ENCODE results near the gene FIGNL2.

FIGNL2 gene

DNA sequence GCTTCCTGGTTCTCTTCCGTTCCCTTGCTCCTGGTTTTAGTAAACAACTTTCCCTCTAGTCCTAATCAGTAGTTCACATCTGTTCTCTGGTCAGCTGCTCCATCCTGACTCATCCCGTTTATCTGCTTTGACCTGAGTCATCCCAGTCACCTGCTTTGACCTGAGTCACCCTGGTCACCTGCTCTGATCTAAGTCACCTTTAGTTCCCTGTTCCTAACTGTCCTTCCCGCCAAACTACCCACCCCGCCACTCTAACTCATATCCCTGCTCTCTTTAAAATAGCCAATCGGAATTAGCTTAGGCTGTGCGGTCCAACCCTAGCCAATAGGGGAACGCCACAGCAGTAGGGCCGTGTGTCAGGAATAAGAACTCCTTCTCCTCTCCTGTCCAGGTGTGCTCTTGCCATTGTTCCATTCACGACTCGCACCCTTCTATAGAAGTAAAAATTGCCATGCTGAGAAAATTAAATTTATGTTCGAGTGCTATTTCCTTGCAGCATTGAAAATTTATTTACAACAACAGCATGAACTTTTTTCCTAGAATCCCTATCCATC is 36.2 kb upstream of the FIGNL2 start:
- peak; percentile 55 to 80 for DNase-seq
- TF ChIP-seq POLR2A (IDR thresholded peaks at IDR 0.05; ENCODE audit: low read length): no peak
- no peak for TF ChIP-seq GATA1 (IDR thresholded peaks at IDR 0.05; ENCODE audit: low read depth, low read length)

DNA sequence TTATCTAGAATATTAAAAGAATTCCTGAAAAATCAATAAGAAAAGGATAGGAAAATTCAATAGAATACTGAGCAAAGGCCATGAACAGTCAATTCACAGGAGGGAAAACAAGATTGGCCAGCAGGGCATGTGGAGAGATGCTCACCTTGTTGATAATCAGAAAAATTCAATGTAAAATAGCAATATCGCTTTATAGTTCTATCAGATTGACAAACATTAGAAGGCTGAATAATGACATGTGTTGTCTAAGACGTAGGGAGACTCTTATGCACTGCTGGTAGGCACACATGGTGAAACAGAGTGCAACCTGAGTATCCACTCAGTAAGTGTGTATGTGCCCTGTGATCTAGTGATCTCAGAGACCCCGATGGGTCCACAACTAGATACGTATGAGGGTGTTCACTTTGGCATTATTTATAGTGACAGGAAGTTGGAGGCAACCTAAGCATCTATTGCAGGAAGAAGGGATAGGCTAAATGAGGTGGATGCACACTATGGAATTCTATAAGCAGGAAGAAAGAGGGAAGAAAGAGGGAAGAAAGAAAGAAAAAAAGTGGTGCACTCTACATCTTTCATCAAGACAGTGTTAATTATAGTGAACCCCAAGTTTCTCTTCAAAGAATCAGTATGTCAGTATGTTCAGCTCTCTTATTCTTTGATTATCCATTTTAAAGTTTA is 35.6 kb upstream of the FIGNL2 start:
- peak in 1 of 2 experiments; percentile 54 for DNase-seq
- TF ChIP-seq POLR2A (IDR thresholded peaks at IDR 0.05; ENCODE audit: low read length) (no peak), GATA1 (IDR thresholded peaks at IDR 0.05; ENCODE audit: low read depth, low read length) (no peak)

- DNase-seq: peak in 1 of 2 experiments; percentile 24
- TF ChIP-seq GATA1 (IDR thresholded peaks at IDR 0.05; ENCODE audit: low read depth, low read length) (no peak), POLR2A (IDR thresholded peaks at IDR 0.05; ENCODE audit: low read length) (no peak)
These were observed 34.8 kb upstream of the FIGNL2 start for GRCh38 chr12:51883295-51883694.

DNA sequence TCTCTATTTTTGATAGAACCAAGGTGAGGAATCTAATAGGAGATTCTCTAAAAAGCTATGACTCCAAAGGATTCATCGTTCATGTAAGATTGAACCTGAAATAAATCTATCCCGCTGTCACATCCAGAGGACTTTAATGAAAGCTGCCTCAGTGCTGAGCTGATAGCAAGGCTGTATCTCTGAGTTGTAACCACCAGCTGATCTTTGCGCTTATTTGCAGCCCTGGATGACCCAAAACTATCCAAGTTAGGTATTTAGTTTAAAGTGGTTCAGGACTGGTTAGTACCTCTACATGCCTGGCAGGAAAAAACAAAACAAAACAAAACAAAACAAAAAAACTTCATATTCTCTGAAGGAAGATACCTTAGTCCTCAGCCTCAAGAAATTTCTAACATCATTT is 30.6 kb upstream of the FIGNL2 start:
- DNase-seq: no peak
- no peak for TF ChIP-seq GATA1 (IDR thresholded peaks at IDR 0.05; ENCODE audit: low read depth, low read length)
- no peak for TF ChIP-seq POLR2A (IDR thresholded peaks at IDR 0.05; ENCODE audit: low read length)

DNA sequence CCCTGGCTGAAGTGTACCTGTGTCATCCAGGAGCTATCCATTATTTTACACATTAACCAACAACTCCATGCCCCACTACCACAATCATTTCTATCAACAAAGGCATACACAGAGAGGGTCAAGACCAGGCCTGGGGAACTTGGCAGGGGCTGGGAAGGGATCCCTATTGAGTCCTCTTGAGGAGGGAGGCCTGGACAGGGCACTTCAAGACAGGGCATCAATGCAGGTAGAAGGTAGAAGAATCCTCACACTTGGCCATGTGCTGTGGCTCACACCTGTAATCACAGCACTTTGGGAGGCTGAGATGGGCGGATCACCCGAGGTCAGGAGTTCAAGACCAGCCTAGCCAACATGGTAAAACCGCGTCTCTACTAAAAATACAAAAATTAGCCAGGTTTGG is 26.0 kb upstream of the FIGNL2 start:
- TF ChIP-seq GATA1 (IDR thresholded peaks at IDR 0.05; ENCODE audit: low read depth, low read length): no peak
- TF ChIP-seq POLR2A (IDR thresholded peaks at IDR 0.05; ENCODE audit: low read length): no peak

GRCh38 chr12:51874000-51874399 is 25.5 kb upstream of the FIGNL2 start:
- TF ChIP-seq GATA1 (IDR thresholded peaks at IDR 0.05; ENCODE audit: low read depth, low read length): no peak
- no peak for TF ChIP-seq POLR2A (IDR thresholded peaks at IDR 0.05; ENCODE audit: low read length)
- no peak for DNase-seq

More for the DNA sequence above, 26.0 kb upstream of the FIGNL2 start:
- no peak for DNase-seq

DNA sequence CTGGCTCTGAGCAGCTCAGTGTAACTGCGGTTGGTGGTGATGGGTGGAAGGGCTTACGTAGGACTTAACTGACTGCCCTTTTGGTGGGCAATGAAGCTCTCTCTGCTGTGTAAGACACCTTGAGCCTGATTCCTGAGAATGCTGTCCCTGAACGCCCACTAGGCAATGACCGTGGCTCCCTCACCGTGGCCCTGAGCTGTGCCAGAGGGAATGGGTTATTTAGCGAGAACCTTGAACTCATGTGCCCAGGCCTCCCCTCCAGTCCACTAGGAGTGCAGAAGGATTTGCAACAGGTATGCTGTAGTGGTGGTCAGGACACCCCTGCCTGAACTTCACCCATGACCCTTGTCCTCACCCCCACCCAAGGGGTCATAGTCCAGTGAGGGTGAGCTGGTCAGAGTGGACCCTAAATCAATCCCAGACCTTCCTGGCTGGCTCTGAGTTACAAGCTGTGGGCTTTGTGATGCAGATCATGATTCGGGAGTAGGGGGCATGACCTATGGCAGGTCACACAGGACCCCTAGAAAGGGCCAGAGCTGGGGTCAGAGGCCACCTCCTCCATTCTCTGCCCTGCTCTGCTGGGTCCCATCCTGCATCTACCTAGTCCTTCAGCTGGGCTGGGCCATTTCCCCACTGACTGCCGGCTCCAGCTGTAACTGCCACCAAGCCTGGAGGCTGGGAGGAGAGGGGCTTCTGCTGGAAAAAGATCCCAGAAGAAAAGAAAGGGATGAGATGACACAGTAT is 24.9 kb upstream of the FIGNL2 start:
- no peak for DNase-seq
- TF ChIP-seq POLR2A (IDR thresholded peaks at IDR 0.05; ENCODE audit: low read length) (no peak), GATA1 (IDR thresholded peaks at IDR 0.05; ENCODE audit: low read depth, low read length) (no peak)

DNA sequence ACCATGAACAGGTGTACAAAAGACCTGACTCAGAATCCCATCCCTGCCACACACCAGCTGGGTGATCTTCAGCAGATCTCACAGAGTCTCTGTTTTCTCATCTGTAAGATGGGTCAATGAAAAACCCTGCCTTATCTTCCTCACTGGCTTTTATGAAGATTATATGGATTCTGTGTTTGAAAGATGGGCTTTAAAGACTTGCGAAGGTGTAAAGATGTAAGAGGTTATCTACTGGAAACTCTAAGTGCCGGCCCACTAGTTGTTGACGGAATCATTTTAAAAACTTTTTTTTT is 24.1 kb upstream of the FIGNL2 start:
- DNase-seq: no peak
- TF ChIP-seq POLR2A (IDR thresholded peaks at IDR 0.05; ENCODE audit: low read length): no peak
- no peak for TF ChIP-seq GATA1 (IDR thresholded peaks at IDR 0.05; ENCODE audit: low read depth, low read length)

- TF ChIP-seq GATA1 (IDR thresholded peaks at IDR 0.05; ENCODE audit: low read depth, low read length): no peak
- no peak for TF ChIP-seq POLR2A (IDR thresholded peaks at IDR 0.05; ENCODE audit: low read length)
- DNase-seq: no peak
These were observed 23.6 kb upstream of the FIGNL2 start for GRCh38 chr12:51871918-51872688.

- no peak for DNase-seq
- TF ChIP-seq GATA1 (IDR thresholded peaks at IDR 0.05; ENCODE audit: low read depth, low read length) (no peak), POLR2A (IDR thresholded peaks at IDR 0.05; ENCODE audit: low read length) (no peak)
These were observed 22.6 kb upstream of the FIGNL2 start for GRCh38 chr12:51871126-51871525.

DNA sequence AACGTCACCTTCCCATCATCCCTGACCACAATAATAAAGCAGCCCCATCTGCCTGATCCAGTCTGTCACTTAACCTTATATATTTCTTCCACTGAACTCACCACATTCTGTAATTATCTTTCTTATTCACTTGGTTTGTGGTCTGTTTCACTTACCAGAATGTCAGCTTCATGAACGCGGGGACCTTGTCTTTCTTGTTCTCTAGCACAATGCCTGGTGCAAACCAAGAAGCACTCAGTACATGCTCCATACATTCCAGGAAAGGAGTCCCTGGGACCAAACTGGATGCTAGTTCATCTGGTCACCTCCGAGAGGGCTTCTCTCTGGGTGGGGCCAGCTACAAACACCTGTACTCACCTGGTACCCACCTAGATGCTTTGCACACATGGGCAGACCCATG is 22.0 kb upstream of the FIGNL2 start:
- no peak for TF ChIP-seq POLR2A (IDR thresholded peaks at IDR 0.05; ENCODE audit: low read length)
- no peak for TF ChIP-seq GATA1 (IDR thresholded peaks at IDR 0.05; ENCODE audit: low read depth, low read length)

DNA sequence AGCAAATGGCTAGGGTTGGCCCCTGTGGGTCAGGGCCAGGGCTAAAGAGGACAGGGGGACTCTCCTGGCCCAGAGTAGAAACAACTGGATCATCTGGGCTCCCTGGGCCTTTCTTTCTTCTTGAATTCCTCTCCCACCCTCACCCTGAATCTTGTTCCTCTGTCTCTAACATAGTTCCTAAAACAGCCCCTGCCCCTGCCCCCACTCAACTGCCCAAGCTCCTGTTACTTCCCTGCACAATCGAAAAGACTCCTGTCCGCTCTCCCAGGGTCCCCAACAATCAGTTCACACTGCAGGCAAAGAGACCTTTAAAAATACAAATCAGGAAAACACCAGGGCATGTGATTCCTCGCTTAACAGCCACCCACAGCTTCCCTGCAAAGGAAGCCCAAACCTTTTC is 21.4 kb upstream of the FIGNL2 start:
- no peak for DNase-seq
- no peak for TF ChIP-seq POLR2A (IDR thresholded peaks at IDR 0.05; ENCODE audit: low read length)
- no peak for TF ChIP-seq GATA1 (IDR thresholded peaks at IDR 0.05; ENCODE audit: low read depth, low read length)

More for the DNA sequence above, 22.0 kb upstream of the FIGNL2 start:
- no peak for DNase-seq

GRCh38 chr12:51869496-51869865 is 21.0 kb upstream of the FIGNL2 start:
- TF ChIP-seq GATA1 (IDR thresholded peaks at IDR 0.05; ENCODE audit: low read depth, low read length) (no peak), POLR2A (IDR thresholded peaks at IDR 0.05; ENCODE audit: low read length) (no peak)
- DNase-seq: no peak

DNA sequence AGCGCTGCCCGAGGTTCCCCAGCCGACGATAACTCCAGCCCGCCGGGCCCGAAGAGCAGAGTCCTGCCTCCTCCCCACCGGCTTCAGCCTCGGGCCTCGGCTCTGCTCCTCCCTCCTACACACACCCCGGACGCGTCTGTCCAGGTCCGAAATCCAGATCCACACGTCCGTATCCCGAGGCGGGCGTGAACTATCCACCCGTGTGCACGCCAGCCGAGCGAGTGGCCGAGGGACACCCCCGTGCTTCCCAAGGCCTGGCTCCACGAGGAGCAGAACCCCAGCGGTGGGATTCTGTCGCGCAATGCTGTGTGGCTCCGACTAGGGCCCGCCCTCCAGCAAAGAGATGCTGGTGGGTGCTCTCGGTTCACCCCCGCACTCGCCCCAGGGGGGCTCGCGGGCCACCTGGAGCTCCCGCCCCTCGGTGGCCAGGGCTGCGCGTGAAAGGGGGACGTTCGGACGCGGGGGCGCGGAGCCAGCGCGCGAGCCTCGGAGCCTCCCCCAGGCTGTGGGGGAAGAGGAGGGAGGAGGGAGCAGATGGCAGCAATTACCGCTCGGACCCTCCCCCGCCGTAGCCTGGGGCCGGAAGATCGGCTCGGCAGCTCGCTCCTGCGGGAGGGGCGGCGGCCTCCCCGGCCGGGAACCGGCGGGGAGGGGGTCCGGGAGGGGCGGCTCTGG is 20.4 kb upstream of the FIGNL2 start:
- DNase-seq: no peak
- TF ChIP-seq POLR2A (IDR thresholded peaks at IDR 0.05; ENCODE audit: low read length): no peak
- TF ChIP-seq GATA1 (IDR thresholded peaks at IDR 0.05; ENCODE audit: low read depth, low read length): no peak

All from erythroblast (primary cell).